NCI-H2029 treated with DMSO at 0.1 percent for 48 hours (cell line): ENCODE data around the gene BLOC1S3.
A peak's percentile ranks its signal among the peaks of the same experiment; 100 is the strongest.

ENCODE experiments used
- DNase-seq: peaks from one replicate; lab custom pipeline; 2025; lab: John Stamatoyannopoulos, UW

BLOC1S3 gene

GRCh38 chr19:45182758-45183157, 4.2 kb downstream of the BLOC1S3 start:
- peak; percentile 37 for DNase-seq

GRCh38 chr19:45184115-45184514, 5.5 kb downstream of the BLOC1S3 start:
- no peak for DNase-seq

GRCh38 chr19:45186509-45187334, 8.1 kb downstream of the BLOC1S3 start:
- DNase-seq = no peak

GRCh38 chr19:45187421-45188100, 9.0 kb downstream of the BLOC1S3 start:
- DNase-seq = peak; percentile 22

GRCh38 chr19:45189971-45190370, 11.4 kb downstream of the BLOC1S3 start:
- DNase-seq = no peak

- DNase-seq = no peak
Measured at GRCh38 chr19:45191375-45191774, 12.8 kb downstream of the BLOC1S3 start.

GRCh38 chr19:45195764-45196163, 17.2 kb downstream of the BLOC1S3 start:
- DNase-seq = no peak

- DNase-seq = no peak
Measured at GRCh38 chr19:45200568-45200967, 22.0 kb downstream of the BLOC1S3 start.

- no peak for DNase-seq
Measured at GRCh38 chr19:45202637-45203036, 24.1 kb downstream of the BLOC1S3 start.

GRCh38 chr19:45205810-45206209, 27.2 kb downstream of the BLOC1S3 start:
- no peak for DNase-seq

- no peak for DNase-seq
Measured at GRCh38 chr19:45206328-45206727, 27.7 kb downstream of the BLOC1S3 start.

GRCh38 chr19:45211751-45212381, 33.3 kb downstream of the BLOC1S3 start:
- no peak for DNase-seq

GRCh38 chr19:45213031-45213430, 34.4 kb downstream of the BLOC1S3 start:
- no peak for DNase-seq

GRCh38 chr19:45215391-45216191, 37.0 kb downstream of the BLOC1S3 start:
- DNase-seq = no peak

- DNase-seq = no peak
Measured at GRCh38 chr19:45216667-45217066, 38.1 kb downstream of the BLOC1S3 start.

- no peak for DNase-seq
Measured at GRCh38 chr19:45217193-45217956, 38.8 kb downstream of the BLOC1S3 start.

GRCh38 chr19:45217957-45218334, 39.4 kb downstream of the BLOC1S3 start:
- DNase-seq = no peak

- no peak for DNase-seq
Measured at GRCh38 chr19:45218426-45218825, 39.8 kb downstream of the BLOC1S3 start.

- DNase-seq = no peak
Measured at GRCh38 chr19:45218911-45219743, 40.5 kb downstream of the BLOC1S3 start.

- DNase-seq = no peak
Measured at GRCh38 chr19:45222724-45223123, 44.1 kb downstream of the BLOC1S3 start.
